CD4-positive, CD25-positive, alpha-beta regulatory T cell (primary cell): Measurements from ENCODE around the gene UBE3C. TPM values are rescaled to one million over a fixed set of nuclear protein-coding genes. Genes with fewer than 3 reads are reported as not detected.

ENCODE experiments used
- ATAC-seq, 2 donors: fragments of 150-1000 bp; cut with Tn5 transposase; one replicate each; pipeline ENCODE4 v1.10.0; 2021; ENCODE audit warnings: low read depth in 2 of 2, moderate number of reproducible peaks in 2 of 2, moderate library complexity in 1 of 2
- DNase-seq, 3 donors: peaks; one replicate each; pipeline versions ENCODE4 v3.0.0 to v3.0.0-alpha.2; 2012 to 2022; ENCODE audit warnings: mixed read lengths in 1 of 3
- H3K27ac ChIP-seq: one replicate; pipeline ENCODE4 v1.7.0; 2013; ENCODE audit warnings: mild to moderate bottlenecking, low read length; ENCODE audit not compliant: insufficient read depth, poor library complexity, severe bottlenecking
- H3K27me3 ChIP-seq: one replicate; pipeline ENCODE4 v1.7.0; 2013; ENCODE audit warnings: low read length; ENCODE audit not compliant: control insufficient read depth, insufficient read depth
- H3K36me3 ChIP-seq: one replicate; pipeline ENCODE4 v1.7.0; 2013; ENCODE audit warnings: mild to moderate bottlenecking, low read length, moderate library complexity; ENCODE audit not compliant: control insufficient read depth, insufficient read depth
- H3K4me1 ChIP-seq: 2 replicates; pipeline ENCODE4 v1.7.0; 2013; ENCODE audit warnings: mild to moderate bottlenecking, low read length; ENCODE audit not compliant: insufficient read depth, control insufficient read depth, poor library complexity, severe bottlenecking
- H3K4me3 ChIP-seq: one replicate; pipeline ENCODE4 v1.7.0; 2013; ENCODE audit warnings: low read depth, mild to moderate bottlenecking, low read length, moderate library complexity
- H3K9me3 ChIP-seq, 2 experiments: 1 replicate in 1 of 2; 2 replicates in 1 of 2; pipeline ENCODE4 v1.7.0; 2013; ENCODE audit warnings: low read length in 2 of 2, mild to moderate bottlenecking in 1 of 2, moderate library complexity in 1 of 2; ENCODE audit not compliant: control insufficient read depth in 2 of 2
- H3K27ac Mint-ChIP-seq, 3 donors: one replicate each; pipeline ENCODE4 v1.8.0; 2020 to 2022; ENCODE audit warnings: mild to moderate bottlenecking in 3 of 3, mixed read lengths in 3 of 3, moderate library complexity in 2 of 3
- H3K27me3 Mint-ChIP-seq: one replicate; pipeline ENCODE4 v1.8.0; 2022; ENCODE audit warnings: mild to moderate bottlenecking, mixed read lengths
- H3K36me3 Mint-ChIP-seq: one replicate; pipeline ENCODE4 v1.8.0; 2020; ENCODE audit warnings: mixed read lengths
- H3K4me1 Mint-ChIP-seq, 4 donors: one replicate each; pipeline ENCODE4 v1.8.0; 2020 to 2022; ENCODE audit warnings: mixed read lengths in 4 of 4, mild to moderate bottlenecking in 1 of 4
- H3K4me3 Mint-ChIP-seq, 4 donors: one replicate each; pipeline ENCODE4 v1.8.0; 2020 to 2022; ENCODE audit warnings: mild to moderate bottlenecking in 4 of 4, mixed read lengths in 4 of 4, moderate library complexity in 3 of 4
- H3K9me3 Mint-ChIP-seq, 7 donors: one replicate each; pipeline ENCODE4 v1.8.0; 2020 to 2022; ENCODE audit warnings: mixed read lengths in 7 of 7, mild to moderate bottlenecking in 3 of 7, moderate library complexity in 2 of 7
- polyA plus RNA-seq, 4 donors: library from polyadenylated mRNA; unstranded; fragments of 300-500 nt; fragmentation: Illumina TruSeq; gene quantifications; one replicate each; pipeline ENCODE4 v1.2.3, GENCODE V29; 2021
- total RNA-seq: library from RNA; stranded (reverse); gene quantifications from one replicate; pipeline ENCODE4 v1.2.3, GENCODE V29; 2022

Gene UBE3C
- total and polyA plus RNA-seq, 5 donors from 2014 or later = 25.2 to 60.3 (median 29.3) TPM

DNA sequence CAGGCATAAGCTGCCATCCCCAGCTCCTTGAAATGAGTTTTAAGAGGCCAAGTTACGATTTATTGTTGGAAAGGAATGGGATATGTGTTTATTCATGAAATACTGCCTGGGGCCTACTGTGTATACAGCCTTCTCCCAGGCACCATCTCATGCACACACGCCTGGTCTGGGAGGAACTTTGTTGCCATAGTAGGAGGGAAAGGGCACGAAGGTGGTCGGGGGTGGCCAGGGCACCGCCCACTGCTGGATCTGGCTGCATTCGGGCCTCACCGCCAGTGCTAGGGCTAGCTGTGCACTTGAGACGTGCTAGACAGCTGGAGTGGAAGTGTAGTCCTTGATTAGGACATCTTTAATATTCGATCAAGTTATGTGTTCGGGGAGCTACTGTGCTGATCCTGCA, 84.0 kb downstream of the UBE3C start:
- H3K4me3 ChIP-seq = no peak overlapping the region
- no peak for ATAC-seq
- Mint-ChIP-seq H3K4me3 (no peak overlapping the region), H3K4me1 (peaks cover 0 to 12% (median 5%) of the 10 kb centered on the region in 4 donors), H3K36me3 (peaks cover 48% of the 10 kb centered on the region), H3K27ac (peak overlapping the region in 1 of 3 donors; percentile 58), H3K27me3 (no peaks in the 10 kb centered on the region), H3K9me3 (no peaks in the 10 kb centered on the region)
- no peaks in the 10 kb centered on the region for H3K9me3 ChIP-seq
- DNase-seq = no peak
- H3K36me3 ChIP-seq = peaks cover 53% of the 10 kb centered on the region
- no peak overlapping the region for H3K27ac ChIP-seq
- H3K4me1 ChIP-seq = no peaks in the 10 kb centered on the region
- H3K27me3 ChIP-seq = no peaks in the 10 kb centered on the region

DNA sequence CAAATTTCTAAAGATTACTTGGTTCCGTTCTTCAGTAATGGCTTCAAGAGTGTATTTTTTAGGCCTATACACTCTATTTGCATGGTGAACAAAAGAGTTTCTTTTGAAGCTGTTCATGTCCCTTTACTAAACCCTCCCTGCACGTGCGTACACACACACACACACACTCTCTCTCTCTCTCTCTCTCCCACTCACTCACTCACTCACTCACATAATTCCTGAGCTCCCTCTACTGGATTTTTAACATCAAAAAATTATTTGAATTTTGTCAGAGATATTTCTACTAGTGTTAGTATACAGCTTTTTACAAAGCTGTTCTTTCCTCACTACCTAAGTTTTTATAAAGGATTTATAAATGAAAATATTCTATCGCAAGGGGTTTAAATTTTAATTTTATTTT, 85.9 kb downstream of the UBE3C start:
- no peak overlapping the region for H3K4me3 ChIP-seq
- H3K36me3 ChIP-seq = peaks cover 62% of the 10 kb centered on the region
- Mint-ChIP-seq H3K9me3 (no peaks in the 10 kb centered on the region), H3K4me3 (no peak overlapping the region), H3K27me3 (no peaks in the 10 kb centered on the region), H3K4me1 (no peaks in the 10 kb centered on the region), H3K36me3 (peaks cover 44% of the 10 kb centered on the region), H3K27ac (no peak overlapping the region)
- ATAC-seq = no peak
- no peak for DNase-seq
- H3K27ac ChIP-seq = no peak overlapping the region
- no peaks in the 10 kb centered on the region for H3K9me3 ChIP-seq
- H3K27me3 ChIP-seq = no peaks in the 10 kb centered on the region
- H3K4me1 ChIP-seq = no peaks in the 10 kb centered on the region

DNA sequence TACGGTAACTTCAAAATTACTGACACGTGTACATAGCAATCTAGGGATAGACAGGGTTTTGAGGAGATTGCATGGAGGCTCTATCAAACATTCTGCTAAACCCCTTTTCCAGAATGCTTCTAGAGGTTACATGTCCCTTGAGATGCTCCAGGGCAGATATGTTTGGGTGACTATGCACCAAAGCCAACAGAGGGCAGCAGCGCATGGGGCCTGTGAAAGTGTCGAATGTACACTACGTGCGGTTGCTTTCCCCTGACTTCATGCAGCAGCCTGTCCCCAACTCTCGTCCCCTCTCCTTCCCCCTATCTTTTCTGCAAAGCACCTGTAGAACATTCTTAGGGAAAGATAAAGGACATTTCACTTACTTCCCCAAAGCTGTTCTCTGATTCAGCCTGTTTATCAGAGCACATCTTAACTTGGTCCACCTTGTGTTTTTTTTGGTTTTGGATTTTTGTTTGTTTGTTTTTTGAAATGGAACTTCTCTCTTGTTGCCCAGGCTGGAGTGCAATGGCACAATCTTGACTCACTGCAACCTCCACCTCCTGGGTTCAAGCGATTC, 90.2 kb downstream of the UBE3C start:
- no peaks in the 10 kb centered on the region for H3K27me3 Mint-ChIP-seq
- no peak overlapping the region for H3K27ac ChIP-seq
- H3K4me1 Mint-ChIP-seq = no peaks in the 10 kb centered on the region
- no peak overlapping the region for H3K27ac Mint-ChIP-seq
- ATAC-seq (no peak), DNase-seq (peak in 2 of 3 donors; percentile 17 to 47)
- peaks cover 36% of the 10 kb centered on the region for H3K36me3 Mint-ChIP-seq
- H3K4me3 Mint-ChIP-seq = no peak overlapping the region
- no peak overlapping the region for H3K4me3 ChIP-seq
- H3K9me3 Mint-ChIP-seq = no peaks in the 10 kb centered on the region
- H3K36me3 ChIP-seq = peaks cover 70% of the 10 kb centered on the region
- H3K4me1 ChIP-seq = no peaks in the 10 kb centered on the region
- H3K27me3 ChIP-seq = no peaks in the 10 kb centered on the region
- no peaks in the 10 kb centered on the region for H3K9me3 ChIP-seq

DNA sequence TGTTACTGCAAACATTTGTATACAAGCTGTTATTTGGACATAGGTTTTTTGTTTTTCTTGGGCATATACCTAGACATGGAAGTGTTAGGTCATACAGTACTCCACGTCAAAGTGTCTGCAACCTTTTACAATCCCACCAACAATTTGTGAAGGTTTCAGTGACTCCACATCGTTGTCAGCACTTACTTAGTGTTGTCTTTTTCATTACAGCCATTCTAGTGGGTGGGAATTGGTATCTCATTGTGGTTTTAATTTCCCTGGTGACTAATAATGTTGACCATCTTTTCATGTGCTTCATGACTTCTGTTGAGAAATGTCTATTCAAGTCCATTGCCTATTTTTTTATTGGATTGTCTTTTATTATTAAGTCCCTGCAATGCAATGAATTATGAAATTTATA, 95.0 kb downstream of the UBE3C start:
- Mint-ChIP-seq H3K4me3 (no peak overlapping the region), H3K4me1 (peaks cover 0 to 8% (median 2%) of the 10 kb centered on the region in 4 donors), H3K9me3 (no peaks in the 10 kb centered on the region), H3K27me3 (no peaks in the 10 kb centered on the region), H3K27ac (peak overlapping the region in 1 of 3 donors; percentile 31), H3K36me3 (peaks cover 39% of the 10 kb centered on the region)
- Histone ChIP-seq H3K4me1 (no peaks in the 10 kb centered on the region), H3K27me3 (no peaks in the 10 kb centered on the region), H3K4me3 (no peak overlapping the region), H3K36me3 (peaks cover 53% of the 10 kb centered on the region), H3K9me3 (no peaks in the 10 kb centered on the region), H3K27ac (no peak overlapping the region)
- ATAC-seq = no peak
- DNase-seq = no peak

DNA sequence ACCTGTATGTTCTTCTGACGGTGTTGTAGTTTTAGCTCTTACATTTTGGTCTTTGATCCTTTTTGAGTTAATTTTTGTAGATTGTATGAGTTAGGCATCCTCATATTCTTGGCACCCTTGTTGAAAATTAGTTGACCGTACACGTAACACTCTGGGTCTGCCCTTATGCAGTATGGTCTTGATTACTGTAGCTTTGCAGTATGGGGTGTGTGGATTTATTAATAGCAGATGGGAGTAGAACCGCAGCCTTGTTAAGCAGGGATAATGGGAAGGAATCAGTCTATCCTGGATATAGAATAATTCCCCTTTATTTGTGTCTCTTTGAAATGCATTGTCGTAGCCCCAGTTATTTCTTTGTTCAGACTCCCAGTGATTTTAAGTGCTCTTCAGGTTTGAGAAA, 95.5 kb downstream of the UBE3C start:
- ATAC-seq (no peak), DNase-seq (no peak)
- no peaks in the 10 kb centered on the region for H3K9me3 Mint-ChIP-seq
- peaks cover 42% of the 10 kb centered on the region for H3K36me3 Mint-ChIP-seq
- Histone ChIP-seq H3K9me3 (no peaks in the 10 kb centered on the region), H3K4me1 (no peaks in the 10 kb centered on the region), H3K27ac (no peak overlapping the region), H3K27me3 (no peaks in the 10 kb centered on the region), H3K36me3 (peaks cover 48% of the 10 kb centered on the region), H3K4me3 (no peak overlapping the region)
- no peak overlapping the region for H3K4me3 Mint-ChIP-seq
- peaks cover 0 to 8% (median 2%) of the 10 kb centered on the region in 4 donors for H3K4me1 Mint-ChIP-seq
- no peaks in the 10 kb centered on the region for H3K27me3 Mint-ChIP-seq
- peak overlapping the region in 1 of 3 donors; percentile 31 for H3K27ac Mint-ChIP-seq

DNA sequence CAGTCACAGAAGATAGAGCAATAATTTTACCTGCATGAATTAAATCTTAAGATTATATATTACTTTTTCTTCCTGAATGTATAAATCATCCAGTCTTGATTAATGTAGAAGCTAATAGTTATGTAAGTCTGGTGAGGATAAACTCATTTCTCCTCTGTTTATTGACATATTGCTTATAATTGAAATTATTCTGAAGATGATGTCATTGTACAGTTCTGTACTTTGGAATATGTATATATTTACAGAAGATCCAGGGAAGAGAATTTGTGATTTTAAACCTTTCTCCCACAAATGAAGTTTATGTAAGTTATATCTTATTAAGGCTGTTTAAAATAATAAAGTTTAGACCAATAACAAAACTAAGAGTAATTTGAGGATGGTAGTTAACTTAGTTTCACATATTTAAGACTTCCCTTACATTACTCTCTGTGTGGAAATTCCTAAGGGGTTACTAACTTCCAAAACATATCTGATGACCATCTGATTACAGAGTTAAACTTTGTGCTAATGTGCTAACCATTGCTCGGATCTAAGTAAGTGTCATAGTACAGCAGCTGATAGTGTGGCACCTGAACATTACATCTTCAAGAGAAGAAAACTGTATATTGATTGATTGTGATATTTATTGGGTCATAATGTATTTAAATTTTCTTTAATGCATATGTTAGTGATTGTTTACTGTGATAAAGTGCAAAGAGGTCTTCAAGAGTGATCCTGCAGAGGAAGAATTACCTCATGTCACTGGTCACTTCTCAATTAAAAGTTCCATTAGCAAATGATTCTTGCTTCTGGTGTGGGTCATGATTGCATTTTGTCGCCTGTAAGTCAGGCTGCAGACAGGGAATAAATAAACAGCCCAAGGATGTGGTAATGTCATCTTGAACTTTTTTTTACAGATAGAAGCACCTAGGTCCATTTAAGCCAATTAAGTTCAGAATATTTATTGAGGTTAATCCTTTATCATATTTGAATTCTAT, 96.9 kb downstream of the UBE3C start:
- no peaks in the 10 kb centered on the region for H3K4me1 ChIP-seq
- peaks cover 45% of the 10 kb centered on the region for H3K36me3 Mint-ChIP-seq
- peaks cover 46% of the 10 kb centered on the region for H3K36me3 ChIP-seq
- no peak overlapping the region for H3K27ac Mint-ChIP-seq
- H3K4me1 Mint-ChIP-seq = peaks cover 0 to 8% (median 2%) of the 10 kb centered on the region in 4 donors
- H3K27me3 ChIP-seq = no peaks in the 10 kb centered on the region
- no peak overlapping the region for H3K27ac ChIP-seq
- no peaks in the 10 kb centered on the region for H3K27me3 Mint-ChIP-seq
- no peak overlapping the region for H3K4me3 Mint-ChIP-seq
- DNase-seq (no peak), ATAC-seq (no peak)
- H3K4me3 ChIP-seq = no peak overlapping the region
- H3K9me3 Mint-ChIP-seq = no peaks in the 10 kb centered on the region
- no peaks in the 10 kb centered on the region for H3K9me3 ChIP-seq

DNA sequence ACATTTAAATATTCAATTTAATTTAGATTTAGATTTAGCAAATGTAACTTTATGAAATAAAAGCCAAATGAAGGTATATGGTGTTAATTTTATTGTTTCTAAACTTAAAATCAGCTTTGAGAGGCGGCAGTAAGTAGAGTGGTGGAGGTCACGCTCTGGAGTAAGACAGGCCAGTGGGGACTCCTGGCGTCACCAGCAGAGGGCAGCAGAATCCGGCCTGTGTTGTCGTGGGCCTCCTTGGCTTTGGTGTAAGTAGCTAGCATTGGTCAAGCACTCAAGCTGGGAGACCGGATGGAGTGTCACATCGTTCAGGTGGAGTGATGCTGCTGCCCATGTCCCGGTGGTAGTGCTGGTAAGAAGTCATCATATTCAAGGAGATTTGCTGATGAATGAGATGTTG, 99.4 kb downstream of the UBE3C start:
- no peak for ATAC-seq
- no peak overlapping the region for H3K4me3 ChIP-seq
- Mint-ChIP-seq H3K9me3 (no peaks in the 10 kb centered on the region), H3K4me1 (peaks cover 0 to 13% (median 2%) of the 10 kb centered on the region in 4 donors), H3K36me3 (peaks cover 39% of the 10 kb centered on the region), H3K27ac (peak overlapping the region in 1 of 3 donors; percentile 3), H3K4me3 (no peak overlapping the region), H3K27me3 (no peaks in the 10 kb centered on the region)
- no peak for DNase-seq
- H3K36me3 ChIP-seq = peaks cover 24% of the 10 kb centered on the region
- no peak overlapping the region for H3K27ac ChIP-seq
- H3K27me3 ChIP-seq = no peaks in the 10 kb centered on the region
- H3K4me1 ChIP-seq = no peaks in the 10 kb centered on the region
- no peaks in the 10 kb centered on the region for H3K9me3 ChIP-seq
